IPS DF 4.7 (cell line): Measurements from ENCODE around the gene SNX11.
"Not testable (repeated sequence)": the region's sequence is repeated elsewhere in the genome, so short reads cannot be mapped to it uniquely, and the experiment has no call there.

ENCODE experiments used
- DNase-seq: peaks from one replicate; pipeline ENCODE4 v3.0.0-alpha.2; 2013; ENCODE audit warnings: low spot score; ENCODE audit errors: extremely low read depth

SNX11 gene, protein sequence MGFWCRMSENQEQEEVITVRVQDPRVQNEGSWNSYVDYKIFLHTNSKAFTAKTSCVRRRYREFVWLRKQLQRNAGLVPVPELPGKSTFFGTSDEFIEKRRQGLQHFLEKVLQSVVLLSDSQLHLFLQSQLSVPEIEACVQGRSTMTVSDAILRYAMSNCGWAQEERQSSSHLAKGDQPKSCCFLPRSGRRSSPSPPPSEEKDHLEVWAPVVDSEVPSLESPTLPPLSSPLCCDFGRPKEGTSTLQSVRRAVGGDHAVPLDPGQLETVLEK

GRCh38 chr17:48107137-48108055, at the start of gene SNX11:
TSS of gene SNX11 (plus strand) at chr17:48107766. CDS start at chr17:48112044, 4,278 bp downstream.
- no peak for DNase-seq

DNA sequence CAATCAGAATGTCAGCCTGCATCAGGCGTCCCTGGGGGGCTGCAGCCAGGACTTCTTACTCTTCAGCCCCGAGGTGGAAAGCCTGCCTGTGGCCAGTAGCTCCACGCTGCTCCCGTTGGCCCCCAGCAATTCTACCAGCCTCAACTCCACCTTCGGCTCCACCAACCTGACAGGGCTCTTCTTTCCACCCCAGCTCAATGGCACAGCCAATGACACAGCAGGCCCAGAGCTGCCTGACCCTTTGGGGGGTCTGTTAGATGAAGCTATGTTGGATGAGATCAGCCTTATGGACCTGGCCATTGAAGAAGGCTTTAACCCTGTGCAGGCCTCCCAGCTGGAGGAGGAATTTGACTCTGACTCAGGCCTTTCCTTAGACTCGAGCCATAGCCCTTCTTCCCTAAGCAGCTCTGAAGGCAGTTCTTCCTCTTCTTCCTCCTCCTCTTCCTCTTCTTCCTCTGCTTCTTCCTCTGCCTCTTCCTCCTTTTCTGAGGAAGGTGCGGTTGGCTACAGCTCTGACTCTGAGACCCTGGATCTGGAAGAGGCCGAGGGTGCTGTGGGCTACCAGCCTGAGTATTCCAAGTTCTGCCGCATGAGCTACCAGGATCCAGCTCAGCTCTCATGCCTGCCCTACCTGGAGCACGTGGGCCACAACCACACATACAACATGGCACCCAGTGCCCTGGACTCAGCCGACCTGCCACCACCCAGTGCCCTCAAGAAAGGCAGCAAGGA, 49.0 kb upstream of the SNX11 start:
- DNase-seq = no peak

GRCh38 chr17:48059125-48059668, 48.4 kb upstream of the SNX11 start:
- DNase-seq = no peak

DNA sequence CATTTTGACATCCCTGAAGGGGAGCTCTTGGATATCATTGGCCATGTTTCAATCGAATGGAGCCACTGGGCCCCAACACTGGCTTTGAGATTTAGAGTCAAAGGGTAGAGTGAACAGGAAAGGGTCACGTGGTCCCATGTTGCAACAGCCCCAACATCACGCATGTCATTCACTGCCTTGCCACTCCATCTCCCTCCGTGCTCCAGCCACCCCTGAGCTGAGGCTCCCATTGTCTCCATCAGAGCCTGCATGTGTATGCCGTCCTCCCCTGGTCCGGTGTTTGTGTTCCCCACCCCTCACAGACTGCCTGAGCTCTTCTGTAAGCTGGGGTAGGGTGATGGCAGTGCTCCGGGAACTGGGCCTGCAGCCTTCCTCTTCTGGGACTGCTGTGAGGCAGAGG, 47.3 kb upstream of the SNX11 start:
- no peak for DNase-seq

DNA sequence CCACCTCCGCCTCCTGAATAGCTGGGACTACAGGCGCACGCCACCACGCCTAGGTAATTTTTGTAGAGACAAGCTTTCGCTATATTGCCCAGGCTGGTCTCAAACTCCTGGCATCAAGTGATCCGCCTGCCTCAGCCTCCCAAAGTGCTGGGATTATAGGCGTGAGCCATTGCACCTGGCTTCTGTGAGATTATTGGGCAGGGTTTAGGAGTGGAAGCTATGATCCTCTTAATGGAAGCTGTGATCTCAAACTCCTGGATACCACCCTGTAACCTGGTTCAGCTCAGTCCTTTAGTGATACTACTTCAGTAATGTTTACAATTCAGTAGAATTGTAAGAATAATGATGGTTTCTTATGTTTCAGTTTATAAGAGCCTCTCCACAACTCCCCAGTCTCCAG, 45.3 kb upstream of the SNX11 start:
- no peak for DNase-seq

DNA sequence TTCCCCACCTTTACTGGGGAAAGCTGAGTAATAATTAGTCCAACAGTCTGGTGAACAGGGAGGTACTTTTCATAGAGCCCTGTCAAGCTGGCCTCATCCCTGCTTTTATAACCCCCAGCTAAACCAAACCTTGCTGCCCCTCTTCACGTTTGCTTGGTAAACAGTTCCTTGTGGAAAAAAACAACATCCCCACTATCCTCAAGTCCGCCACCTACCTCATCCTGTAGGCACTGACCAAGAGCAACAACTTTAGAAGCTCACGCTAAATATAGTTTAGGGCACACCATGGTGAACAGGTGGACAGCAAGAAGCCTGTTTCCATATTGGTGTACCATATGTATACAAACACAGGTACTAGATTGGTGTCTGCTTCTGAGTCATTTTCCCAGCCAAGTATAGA, 42.9 kb upstream of the SNX11 start:
- DNase-seq = no peak

DNA sequence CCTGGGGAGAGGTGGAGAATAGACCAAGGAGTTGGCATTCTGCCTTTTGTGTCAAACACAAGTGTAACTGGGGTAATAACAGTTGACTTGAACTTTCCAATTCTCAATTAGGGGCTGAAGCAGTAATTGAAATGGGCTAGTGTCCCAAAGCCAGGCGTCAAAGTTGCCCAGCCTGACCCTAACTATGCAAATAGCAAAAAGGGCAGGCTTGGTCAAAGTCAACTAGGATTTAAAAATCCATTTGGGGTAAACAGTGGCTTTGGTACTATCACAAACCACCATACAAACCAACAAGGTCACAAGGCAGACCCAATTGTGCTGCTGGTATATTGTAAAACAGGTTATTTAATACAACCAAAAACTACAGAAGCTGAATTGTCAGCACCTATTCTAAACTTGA, 41.4 kb upstream of the SNX11 start:
- DNase-seq = no peak

DNA sequence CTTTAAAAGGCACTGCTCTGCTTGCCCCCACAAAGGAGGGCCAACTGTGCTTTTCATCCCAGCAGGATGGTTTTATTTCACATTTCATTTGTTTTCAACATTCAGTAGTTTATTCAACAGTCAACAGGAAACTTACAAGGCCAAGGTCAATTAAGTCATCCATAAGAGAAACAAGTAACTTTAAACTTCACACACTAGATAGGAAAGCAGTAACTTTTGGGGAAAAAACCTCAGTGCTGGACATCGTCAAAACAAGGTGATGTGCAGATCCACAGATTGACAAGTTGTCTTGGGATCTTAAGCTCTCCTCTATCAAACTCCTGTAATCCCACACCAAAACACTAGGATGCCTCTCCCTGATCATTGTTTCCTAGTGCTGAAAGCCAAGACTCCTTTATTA, 40.9 kb upstream of the SNX11 start:
- DNase-seq = no peak

GRCh38 chr17:48067245-48067644, 40.3 kb upstream of the SNX11 start:
- DNase-seq = no peak

- not testable (repeated sequence) for DNase-seq
These were observed 39.8 kb upstream of the SNX11 start for GRCh38 chr17:48067808-48068207.

DNA sequence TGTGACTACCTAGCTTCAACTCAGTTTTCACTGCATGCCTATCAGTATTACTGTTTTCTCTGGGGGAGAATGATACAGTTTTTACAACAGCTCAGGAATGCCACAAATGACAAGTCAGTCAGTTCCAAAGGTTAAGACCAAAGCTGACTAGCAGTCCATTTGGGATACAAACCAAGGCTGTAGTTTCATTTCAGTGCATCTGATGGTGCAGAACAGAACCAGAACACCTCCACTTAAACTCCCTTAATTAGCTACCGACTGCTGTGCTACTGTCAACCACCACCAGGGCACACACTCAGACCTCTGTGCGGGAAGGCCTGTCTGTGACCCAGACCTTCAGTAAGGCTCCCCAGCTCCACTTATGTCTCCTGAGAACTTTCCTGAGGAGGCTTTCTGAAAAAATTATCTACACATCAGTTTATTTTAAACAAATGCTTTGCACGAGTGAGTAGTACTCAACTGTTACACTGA, 39.0 kb upstream of the SNX11 start:
- no peak for DNase-seq

- no peak for DNase-seq
These were observed 37.4 kb upstream of the SNX11 start for GRCh38 chr17:48070195-48070594.

- DNase-seq = no peak
These were observed 35.9 kb upstream of the SNX11 start for GRCh38 chr17:48071654-48072053.

DNA sequence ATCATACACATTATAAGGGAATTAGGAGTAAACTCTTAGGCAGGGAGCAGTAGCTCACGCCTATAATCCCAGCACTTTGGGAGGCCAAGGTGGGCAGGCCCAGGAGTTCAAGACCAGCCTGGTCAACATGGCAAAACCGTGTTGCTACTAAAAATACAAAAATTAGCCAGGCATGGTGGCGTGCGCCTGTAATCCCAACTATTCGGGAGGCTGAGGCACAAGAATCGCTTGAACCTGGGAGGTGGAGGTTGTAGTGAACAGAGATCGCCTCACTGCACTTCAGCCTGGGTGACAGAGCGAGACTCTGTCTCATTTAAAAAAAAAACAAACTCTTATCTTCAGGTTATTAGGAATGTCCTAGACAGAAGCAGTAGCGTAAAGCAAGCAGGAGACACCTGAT, 34.8 kb upstream of the SNX11 start:
- not testable (repeated sequence) for DNase-seq

GRCh38 chr17:48073566-48074094, 33.9 kb upstream of the SNX11 start:
- DNase-seq = not testable (repeated sequence)

- DNase-seq = no peak
These were observed 33.1 kb upstream of the SNX11 start for GRCh38 chr17:48074322-48075081.

DNA sequence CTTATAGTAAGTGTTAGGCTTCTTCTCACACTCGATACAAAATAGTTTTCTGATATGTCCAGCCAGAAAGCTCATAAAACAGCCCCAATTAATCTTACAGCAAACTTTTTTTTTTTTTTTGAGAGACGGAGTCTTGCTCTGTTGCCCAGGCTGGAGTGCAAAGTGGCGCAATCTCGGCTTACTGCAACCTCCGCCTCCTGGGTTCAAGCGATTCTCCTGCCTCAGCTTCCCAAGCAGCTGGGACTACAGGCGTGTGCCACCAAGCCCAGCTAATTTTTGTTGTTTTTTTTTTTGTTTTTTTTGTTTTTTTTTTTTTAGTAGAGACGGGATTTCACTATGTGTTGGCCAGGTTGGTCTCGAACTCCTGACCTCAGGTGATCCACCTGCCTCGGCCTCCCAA, 30.4 kb upstream of the SNX11 start:
- not testable (repeated sequence) for DNase-seq

GRCh38 chr17:48081858-48082257, 25.7 kb upstream of the SNX11 start:
- no peak for DNase-seq

DNA sequence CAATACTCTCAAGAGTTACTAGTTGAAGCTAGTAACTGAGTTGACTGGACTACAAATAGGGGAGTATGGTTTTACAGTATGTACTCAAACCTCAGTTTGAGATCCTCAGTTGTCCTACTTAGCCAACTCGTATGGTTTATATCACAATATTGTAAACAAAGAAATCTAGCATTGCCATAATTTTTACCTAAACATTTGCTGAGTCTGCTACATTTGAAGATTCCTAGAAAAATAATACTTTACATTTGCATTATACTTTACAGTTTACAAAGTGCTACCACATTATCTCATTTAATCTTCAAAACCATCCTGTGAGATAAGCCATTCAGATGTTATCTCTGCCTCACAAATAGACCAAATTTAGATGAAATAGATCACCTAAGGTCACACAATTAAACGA, 22.6 kb upstream of the SNX11 start:
- no peak for DNase-seq

DNA sequence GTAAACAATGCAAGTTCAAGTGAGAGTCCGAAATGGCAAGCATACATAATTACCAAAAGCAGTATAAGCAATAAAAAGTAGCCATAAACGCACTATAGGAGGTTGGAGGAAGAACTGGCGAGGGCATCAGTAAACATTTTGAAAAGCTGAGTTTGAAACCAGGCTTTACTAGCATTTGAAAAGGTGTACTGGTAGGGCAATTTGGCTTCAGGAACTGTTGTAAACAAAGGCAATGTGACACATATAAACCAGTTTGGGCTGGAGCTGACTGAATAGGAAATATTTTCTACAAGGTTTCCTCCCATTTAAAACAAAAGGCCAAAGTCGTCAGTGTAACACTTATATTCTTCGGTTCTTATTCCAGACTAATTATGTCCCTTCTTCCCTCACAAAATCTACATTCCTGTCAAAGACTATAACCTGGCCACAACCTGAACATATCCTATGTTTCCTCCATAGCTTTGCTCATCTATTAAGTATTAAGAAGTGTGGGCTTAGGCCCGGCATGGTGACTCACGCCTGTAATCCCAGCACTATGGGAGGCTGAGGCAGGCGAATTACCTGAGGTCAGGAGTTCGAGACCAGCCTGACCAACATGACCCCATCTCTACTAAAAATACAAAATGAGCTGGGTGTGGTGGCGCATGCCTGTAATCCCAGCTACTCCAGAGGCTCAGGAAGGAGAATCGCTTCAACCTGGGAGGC, 14.1 kb upstream of the SNX11 start:
- no peak for DNase-seq
